SHP77 (cell line): ENCODE data around the gene DIRAS2.
"Not testable (repeated sequence)": the region's sequence is repeated elsewhere in the genome, so short reads cannot be mapped to it uniquely, and the experiment has no call there.

Experiments used
- DNase-seq, 2 experiments: peaks; one replicate each; lab custom pipeline; 2025; lab: John Stamatoyannopoulos, UW

The DIRAS2 gene, protein sequence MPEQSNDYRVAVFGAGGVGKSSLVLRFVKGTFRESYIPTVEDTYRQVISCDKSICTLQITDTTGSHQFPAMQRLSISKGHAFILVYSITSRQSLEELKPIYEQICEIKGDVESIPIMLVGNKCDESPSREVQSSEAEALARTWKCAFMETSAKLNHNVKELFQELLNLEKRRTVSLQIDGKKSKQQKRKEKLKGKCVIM

DNA sequence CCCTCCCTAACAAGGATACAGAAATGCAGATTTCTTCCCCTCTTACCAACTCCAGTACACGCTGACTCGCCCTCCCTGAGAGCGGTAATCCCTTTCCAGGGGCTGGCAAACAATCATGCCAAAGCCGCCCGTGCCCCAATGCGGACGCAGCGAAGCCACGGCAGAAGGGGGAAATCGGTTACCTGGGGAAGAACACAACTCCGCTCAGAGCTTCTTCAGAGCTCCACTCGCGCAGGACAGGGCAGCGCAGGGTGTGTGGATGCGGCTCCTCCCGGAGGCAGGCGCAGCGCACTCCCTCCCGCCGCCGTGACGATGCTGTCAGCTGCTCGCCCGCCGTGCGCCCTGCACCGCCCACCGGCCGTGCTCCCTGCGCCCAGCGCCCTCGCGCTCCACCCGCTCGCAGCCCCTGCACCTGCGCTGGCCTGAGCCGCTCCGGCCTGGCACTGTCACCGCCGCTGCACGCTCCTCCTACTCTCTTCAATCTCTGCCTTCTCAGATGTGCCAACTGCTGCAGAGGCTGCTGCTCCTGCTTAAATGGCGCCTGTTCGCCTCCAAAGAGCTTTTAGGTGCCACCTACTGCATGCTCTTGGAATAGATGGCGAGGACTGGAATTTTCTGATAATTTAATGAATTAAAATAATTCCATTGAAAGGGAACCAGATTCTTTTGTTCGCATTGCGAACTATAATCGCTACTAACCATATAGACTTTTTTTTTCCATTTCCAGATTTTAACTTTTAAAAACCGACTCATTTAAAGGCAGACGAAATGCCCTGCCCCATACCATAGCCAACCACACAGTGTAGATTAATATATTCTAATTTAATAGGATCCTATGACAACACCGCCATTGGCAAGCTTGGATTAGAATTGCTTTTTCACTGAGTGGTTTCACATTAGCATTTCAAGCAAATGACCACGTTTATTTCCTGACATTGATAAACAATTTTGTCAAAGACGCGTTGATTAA, at the start of gene DIRAS2:
TSS of gene DIRAS2 (minus strand) at position 255 of the 970 bp plus-strand sequence. CDS start 28,997 bp downstream, outside the sequence.
- DNase-seq, result peak; percentile 95

DNA sequence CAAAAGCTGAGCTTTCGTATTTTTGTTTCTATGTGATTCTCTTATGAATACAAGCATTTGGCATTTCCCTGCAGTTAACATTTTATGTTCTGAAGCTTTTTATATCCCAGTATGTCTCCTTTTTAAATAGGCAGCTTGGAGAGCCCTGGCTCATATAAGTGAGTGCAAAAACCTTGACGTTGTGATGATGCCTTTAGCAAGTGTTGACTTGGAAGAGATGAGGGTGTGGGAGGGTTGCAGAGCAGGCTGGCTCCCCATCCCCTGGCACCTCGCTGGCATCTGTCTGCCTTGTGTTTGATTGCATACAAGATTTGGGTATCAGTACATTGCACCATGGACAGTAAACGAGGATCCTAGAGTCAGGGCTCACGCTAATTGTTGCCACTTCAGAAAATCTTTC, 42.1 kb upstream of the DIRAS2 start:
- no peak for DNase-seq

DNA sequence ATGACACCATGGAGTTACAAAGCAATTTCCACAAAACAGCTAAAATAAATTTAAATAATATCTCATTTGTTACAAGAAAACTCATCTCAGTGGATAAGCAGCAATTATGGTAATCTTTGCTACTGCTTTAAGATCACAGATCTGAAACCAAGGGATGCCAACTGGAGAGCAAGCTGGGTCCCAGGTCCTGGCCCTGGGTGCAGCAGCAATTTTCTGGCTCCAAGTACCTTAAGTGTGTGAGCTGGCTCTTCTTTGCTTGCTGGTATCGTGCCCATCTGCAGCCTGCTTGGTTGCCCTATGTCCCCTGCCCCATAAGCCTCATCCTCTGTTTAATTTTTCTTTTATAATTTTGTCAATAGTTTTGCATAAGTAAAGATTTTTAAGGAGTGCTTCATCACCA, 41.5 kb upstream of the DIRAS2 start:
- no peak for DNase-seq

DNA sequence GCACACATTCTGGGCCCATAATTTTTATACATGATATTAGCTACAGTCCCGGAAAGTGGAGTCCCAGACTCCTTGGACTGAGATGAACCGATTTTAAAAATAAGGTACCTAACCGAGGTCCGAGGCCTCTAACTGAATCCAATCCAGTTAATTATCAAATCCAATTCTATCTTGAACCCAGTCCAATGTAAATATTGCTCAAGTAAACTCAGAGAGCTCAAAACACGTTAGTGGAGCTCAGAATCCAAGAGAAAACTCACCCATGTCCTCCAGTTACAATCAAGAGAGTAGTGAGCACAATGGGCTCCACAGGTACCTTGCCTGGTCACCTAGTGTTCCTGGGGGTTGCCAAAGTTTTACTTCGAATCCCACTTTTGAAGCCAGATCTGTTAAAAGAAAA, 37.9 kb upstream of the DIRAS2 start:
- peak; percentile 5 to 9 for DNase-seq

DNA sequence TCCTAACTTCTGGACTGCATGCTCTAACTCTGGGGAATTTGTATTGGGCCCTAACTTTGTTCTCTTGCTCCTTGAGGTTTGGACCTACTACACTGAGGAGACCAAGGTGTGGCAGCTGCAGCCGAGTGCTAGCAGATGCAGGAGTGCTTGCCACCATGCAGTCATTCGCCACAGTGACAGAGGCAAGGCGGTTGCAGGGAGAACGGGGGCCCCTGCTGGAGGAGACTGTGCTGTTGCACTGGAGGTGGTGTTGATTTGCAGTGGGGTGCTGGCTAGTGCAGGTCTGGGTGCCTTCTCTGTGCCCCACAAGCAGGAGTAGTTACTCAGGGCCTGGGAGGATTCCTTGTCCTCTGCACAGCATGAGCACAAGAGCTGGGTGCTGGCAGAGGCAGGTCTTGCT, 22.4 kb upstream of the DIRAS2 start:
- no peak for DNase-seq

DNA sequence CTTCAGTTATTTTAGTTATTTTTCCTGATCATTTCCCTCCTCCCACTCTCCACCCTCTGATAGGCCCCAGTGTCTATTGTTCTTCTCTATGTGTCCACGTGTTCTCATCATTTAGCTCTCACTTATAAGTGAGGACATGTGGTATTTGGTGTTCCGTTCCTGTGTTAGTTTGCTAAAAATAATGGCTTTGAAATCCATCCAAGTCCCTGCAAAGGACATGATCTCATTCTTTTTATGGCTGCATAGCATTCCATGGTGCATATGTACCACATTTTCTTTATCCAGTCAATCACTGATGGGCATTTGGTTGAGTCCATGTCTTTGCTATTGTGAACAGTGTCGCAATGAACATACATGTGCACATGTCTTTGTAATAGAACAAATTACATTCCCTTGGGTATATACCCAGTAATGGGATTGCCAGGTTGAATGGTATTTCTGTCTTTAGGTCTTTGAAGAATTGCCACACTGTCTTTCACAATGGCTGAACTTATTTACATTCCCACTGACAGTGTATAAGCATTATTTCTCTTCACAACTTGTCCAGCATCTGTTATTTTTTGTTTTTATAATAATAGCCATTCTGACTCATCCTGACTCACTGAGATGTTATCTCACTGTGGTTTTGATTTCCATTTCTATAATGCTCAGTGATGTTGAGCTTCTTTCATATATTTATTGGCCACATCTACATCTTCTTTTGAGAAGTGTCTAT, 17.2 kb upstream of the DIRAS2 start:
- no peak for DNase-seq

DNA sequence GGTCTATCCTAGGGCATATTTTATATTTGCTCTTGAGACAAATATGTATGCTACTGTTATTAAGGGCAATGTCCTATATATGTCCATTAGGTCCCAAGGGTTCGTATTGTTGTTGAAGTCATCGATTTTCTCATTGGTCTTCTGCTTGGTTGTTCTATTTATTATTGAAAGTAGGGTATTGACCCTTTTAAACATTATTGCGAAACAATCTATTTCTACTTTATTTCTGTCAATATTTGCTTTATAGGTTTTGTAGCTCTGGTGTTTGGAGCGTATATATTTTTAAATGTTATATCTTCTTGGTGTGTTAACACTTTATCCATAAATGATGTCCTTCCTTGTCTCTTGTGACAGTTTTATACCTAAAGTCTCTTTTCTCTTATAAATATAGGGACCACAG, 16.2 kb upstream of the DIRAS2 start:
- DNase-seq, result no peak

DNA sequence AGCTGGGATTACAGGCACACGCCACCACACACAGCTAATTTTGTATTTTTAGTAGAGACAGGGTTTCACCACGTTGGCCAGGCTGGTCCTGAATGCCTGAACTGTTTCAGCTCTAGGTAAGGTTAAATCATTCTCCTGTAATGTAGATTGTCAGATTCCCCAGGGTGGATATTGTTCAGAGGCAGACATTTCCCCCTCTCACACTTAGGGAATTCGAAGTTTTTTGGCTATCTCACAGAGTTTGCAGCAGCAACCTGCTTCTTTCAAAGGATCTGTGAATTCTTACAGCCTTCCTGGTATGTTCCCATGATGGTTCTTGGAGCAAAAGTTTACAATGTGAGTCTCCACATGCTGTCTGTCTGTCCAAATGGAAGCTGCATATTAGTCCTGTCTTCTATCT, 15.6 kb upstream of the DIRAS2 start:
- DNase-seq, result no peak

DNA sequence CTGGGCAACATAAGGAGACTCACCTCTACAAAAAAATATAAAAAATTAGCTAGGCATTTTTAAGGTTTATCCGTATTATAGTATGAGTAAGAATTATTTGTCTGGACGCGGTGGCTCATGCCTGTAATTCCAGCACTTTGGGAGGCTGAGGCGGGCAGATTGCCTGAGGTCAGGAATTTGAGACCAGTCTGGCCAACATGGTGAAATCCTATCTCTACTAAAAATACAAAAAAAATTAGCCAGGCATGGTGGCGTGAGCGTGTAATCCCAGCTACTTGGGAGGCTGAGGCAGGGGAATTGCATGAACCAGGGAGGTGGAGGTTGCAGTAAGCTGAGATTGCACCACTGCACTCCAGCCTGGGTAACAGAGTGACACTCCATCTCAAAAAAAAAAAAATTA, 14.3 kb upstream of the DIRAS2 start:
- not testable (repeated sequence) for DNase-seq

DNA sequence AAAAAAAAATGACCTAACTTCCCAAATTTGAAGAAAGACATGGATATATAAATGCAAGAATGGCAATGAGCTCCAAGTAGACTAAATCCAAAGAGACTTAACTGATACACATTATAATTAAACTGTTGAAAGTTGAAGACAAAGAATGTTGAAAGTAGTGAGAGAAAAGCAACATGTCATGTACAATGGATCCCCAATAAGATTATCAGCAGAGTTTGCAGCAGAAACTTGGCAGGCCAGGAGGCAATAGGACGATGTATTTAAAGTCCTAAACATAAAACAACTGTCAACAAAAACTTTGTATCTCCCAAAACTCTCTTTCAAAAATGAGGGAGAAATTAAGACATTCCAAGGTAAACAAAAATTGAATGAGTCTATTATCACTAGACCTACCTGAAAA, 8.6 kb upstream of the DIRAS2 start:
- no peak for DNase-seq

DNA sequence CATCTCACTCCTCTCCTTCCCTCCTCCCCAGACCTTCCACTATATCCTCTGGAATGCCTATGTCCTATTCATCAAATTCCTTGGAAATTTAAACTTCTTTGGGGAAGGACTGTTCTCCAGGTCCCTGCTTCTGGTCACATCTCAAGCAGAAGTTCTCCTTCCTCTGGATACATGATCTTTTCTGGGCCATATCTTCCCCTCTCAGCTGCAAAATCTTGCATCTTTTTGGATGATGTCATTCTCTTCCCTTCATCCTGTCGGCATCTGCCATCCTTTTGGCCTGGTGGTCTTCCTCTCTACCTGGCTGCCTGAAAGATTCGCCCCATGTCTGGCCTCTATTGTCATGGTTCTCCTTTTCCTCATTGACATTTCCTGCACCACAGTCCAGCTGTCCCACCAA, 5.2 kb upstream of the DIRAS2 start:
- DNase-seq, result no peak

DNA sequence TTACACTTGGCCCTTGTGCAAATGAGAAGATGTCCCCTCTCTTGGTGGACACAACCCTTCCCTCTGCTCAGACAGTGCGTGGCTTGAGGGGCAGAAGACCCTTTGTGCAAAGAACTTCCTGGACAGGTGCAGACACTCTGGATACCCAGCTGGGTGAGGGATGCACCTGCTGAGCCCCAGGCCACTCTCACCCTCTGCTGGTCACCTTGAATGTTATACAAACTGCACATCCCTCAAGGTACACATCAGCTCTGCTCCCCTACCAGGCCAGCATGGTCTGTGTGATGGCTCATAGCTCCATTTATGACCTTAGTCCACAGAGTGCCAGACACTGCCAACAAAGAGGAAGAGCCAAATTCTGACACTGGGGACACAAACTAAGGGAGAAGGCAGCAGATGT, 3.1 kb upstream of the DIRAS2 start:
- peak in 1 of 2 experiments; percentile 30 for DNase-seq

DNA sequence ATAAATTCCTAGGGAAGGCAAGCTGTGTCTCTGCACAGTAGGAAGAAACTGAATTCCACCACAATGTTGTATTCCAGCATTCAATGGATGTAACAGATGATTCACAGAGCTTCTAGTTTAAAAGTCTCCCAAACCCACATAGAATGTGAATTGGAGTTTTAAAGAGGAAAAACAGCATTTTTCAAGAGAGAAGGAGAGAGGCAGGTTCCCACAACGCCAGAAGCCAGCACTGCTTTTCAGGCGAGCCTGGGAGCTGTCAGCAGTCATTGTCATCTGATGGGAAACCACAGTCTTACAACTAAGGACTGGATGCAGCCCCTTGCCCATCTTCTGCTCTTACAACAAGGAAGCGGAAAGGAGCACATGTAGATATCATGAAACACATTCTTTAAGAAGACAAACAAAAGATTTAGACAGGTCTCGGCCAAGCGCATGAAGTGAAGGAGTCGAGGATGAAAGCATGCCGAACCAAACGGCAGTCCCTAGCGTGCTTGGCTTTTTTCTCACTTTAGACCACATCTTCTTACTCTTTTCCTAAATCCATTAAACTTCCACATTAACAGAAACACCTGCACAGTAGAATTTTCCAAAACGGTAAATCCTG, 638 bp downstream of the DIRAS2 start:
- DNase-seq, result peak in 1 of 2 experiments; percentile 4

DNA sequence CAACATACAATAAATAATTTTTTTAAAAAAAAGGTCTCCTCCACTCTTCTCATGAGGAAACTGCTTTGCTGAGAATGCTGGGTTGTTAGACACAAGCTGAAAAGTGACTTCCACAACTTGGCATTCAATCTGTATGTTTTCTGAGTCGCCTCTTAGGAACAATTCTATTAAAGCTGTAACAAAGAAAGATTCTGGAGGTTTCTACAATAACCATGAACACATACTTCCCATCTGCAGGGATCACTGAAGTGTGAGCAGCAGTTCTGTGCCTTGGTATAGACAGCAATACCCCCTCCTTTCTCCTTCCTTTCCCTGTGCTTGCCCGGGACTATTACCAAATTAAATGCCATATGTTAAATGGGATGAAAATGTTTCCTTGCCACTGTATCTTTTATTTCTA, 1.5 kb downstream of the DIRAS2 start:
- DNase-seq, result no peak

DNA sequence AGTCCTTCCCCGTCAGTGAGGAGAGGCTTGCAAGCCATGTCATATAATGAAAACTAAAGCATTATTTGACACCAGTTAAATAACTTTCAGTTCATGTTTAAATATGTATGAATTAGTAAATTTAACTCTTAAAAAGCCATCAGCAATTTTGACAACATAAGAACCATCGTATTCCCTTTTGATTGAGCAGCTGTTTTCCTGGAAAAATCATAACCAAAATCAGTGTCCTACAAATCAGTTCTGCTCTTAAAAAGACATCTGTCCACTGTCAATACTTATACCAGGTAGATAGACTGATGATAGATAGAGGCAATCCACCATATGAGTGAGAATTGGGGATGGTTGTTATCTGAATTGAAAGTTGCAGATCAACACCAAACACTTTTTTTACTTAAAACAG, 2.3 kb downstream of the DIRAS2 start:
- no peak for DNase-seq

DNA sequence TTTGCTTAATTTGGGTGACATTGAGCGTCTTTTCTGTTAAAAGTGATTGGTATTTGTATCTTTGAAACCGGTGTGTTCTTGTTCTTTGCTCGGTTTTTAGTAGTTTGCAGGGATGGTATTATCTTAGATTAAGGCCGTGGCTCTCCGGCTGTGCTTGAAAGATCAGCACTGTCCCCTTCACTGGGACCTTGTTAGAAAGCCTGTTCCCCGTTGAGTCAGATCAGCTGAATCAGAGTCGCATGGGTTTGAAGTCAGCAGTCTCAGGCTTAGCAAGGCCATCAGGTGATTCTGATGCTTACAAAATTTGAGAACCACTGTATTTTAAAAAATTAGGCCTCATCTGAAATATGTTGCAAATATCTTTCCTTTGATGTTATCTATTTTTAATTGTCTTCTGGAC, 5.0 kb downstream of the DIRAS2 start:
- DNase-seq, result no peak

DNA sequence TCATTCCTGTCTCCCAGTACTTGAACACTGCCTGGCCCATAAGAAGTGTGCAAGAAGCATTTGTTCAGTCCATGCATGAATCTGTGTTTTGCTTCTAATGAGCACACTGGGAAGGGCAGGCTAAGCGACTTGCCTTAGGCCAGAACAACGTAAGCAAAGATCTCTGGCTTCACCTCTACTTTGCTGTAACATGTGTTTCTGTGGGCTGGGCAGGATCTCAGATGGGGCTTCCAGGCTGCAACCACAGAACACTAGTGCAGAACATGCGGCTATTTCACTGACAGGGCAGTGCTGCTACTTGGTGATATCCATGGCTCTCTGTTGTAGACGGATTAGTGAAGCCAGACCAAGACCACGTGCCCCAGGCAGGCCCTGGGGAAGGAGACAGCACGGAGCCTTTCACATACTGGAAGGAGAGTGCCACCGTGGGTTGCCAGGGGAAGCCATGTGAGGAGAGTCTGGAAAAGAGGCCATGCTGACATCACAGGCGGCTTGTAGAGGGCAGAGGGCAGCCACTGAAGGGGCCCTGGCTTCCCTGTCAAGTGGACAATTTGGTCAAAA, 9.9 kb downstream of the DIRAS2 start:
- DNase-seq, result no peak

DNA sequence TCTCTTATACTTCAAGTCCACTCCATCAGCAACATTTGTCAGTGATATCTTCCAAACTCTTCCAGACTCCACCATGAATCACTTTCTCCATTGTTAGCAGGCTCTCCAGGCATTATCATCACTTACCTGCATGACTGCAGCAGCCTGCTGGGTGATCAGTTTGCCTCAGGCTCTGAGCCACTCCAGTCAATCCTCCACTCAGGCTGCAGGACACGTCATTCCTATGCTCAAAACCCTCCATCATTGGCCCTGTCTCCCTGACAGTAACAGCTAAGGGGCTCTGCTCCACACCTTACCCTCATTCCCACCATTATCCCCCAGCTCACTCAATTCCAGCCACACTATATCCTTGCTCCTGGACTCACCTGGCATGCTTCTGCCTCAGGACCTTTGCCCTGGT, 10.7 kb downstream of the DIRAS2 start:
- no peak for DNase-seq

DNA sequence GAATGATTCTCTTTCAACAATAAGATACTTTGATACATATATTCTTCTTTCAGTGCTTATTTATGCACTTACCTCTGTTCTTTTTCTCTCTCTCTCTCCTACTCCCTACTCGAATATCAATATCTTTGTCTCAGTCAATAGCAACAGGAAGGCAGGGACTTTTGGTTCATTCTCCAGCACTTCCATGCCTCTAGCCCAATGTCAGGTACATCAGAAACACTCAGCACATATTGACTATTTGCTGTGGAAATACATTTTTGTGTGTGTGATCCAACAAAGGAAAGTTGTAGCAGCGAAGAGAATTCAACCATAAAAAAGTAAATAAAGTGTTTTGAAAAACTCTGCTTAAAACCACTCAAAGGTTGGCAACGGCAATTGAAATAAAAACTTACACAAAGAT, 12.6 kb downstream of the DIRAS2 start:
- no peak for DNase-seq

DNA sequence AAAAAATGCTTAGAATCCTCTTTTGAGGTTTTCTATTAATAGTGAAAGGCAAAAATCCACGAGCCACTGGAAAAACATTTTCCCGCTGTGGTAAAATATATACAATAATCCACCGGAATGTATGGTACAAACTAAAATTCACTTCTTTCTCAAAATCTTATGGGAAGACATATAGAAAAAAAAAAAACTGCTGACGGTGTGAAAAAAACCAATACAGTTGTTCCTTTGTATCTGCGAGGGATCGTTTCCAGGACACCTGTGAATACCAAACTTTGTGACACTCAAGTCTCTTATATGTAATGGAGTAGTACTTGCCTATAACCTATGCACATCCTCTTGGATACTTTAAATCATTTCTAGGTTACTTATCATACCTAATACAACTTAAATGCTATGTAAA, 13.3 kb downstream of the DIRAS2 start:
- DNase-seq, result no peak

DNA sequence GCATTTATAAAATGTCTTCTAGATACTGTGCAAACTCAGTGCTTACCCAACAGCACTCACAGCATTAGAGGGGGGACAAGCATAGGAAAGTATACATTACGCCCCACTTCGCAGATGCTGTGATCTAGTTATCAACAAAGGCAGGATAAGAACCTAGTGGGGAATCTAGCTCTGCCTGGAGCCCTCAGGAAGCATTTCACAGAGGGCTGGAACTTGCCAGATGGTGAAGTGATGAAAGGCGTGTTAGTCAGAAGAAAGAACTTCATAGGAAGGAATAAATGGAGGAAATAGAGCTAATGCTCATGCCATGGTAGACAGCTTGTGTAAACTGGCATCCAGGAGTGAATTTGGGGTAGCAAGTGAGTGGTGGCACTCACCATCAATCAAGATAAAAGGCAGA, 25.8 kb downstream of the DIRAS2 start:
- no peak for DNase-seq

DNA sequence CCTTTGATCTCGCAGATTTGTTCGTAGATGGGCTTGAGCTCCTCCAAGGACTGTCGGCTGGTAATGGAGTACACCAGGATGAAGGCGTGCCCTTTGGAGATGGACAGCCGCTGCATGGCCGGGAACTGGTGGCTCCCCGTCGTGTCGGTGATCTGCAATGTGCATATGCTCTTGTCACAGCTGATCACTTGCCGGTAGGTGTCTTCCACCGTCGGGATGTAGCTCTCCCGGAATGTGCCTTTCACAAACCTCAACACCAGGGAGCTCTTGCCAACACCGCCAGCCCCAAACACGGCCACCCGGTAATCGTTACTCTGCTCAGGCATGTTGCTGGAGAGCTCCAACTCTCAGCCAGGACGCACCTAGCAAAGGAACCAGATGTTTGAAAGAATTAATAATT, 29.1 kb downstream of the DIRAS2 start:
- DNase-seq, result no peak
